GM23248 (cell line): ENCODE data around the gene RAD51B.

ENCODE experiments used
- EZH2 ChIP-seq: fragments of 200-600 bp; sonication (generic); IDR thresholded peaks from 2 replicates; pipeline ENCODE4 v1.6.1; 2018; ENCODE audit warnings: antibody characterized with exemption, mild to moderate bottlenecking; ENCODE audit not compliant: insufficient read depth, poor library complexity, severe bottlenecking
- EZH2phosphoT487 ChIP-seq: fragments of 200-600 bp; sonication (generic); IDR thresholded peaks from 2 replicates; pipeline ENCODE4 v1.6.1; 2018; ENCODE audit warnings: antibody characterized with exemption, moderate library complexity, mild to moderate bottlenecking, low read depth; ENCODE audit not compliant: insufficient read depth

GRCh38 chr14:67949771-67950170 lies 130.2 kb downstream of the RAD51B start:
- TF ChIP-seq EZH2 (no peak), EZH2phosphoT487 (no peak)
